PFSK-1 (cell line): ENCODE measurements around the gene CMTM2.

ENCODE experiments used
- FOXP2 ChIP-seq: optimal IDR thresholded peaks from 2 replicates; pipeline ENCODE3; 2011; ENCODE audit warnings: borderline replicate concordance, control low read depth, inconsistent platforms; ENCODE audit not compliant: insufficient read depth; ENCODE audit errors: extremely low read length, extremely low read depth
- POLR2AphosphoS5 ChIP-seq: IDR thresholded peaks from 2 replicates; pipeline ENCODE4 v1.6.1; 2012; ENCODE audit warnings: low read depth, mild to moderate bottlenecking, control low read depth, low read length, moderate library complexity
- REST ChIP-seq, 2 experiments: IDR thresholded peaks; 2 replicates each; pipeline versions ENCODE4 v1.6.1 to v1.8.0; 2011 to 2012; ENCODE audit warnings: low read depth in 2 of 2, low read length in 2 of 2, control low read depth in 1 of 2, inconsistent platforms in 1 of 2, mild to moderate bottlenecking in 1 of 2, moderate library complexity in 1 of 2; ENCODE audit not compliant: insufficient read depth in 1 of 2
- SIN3A ChIP-seq: IDR thresholded peaks from 2 replicates; pipeline ENCODE4 v1.6.1; 2012; ENCODE audit warnings: mild to moderate bottlenecking, low read length, moderate library complexity, borderline replicate concordance; ENCODE audit not compliant: insufficient read depth
- TAF1 ChIP-seq: IDR thresholded peaks from 2 replicates; pipeline ENCODE4 v1.6.1; 2012; ENCODE audit warnings: low read length, control low read depth, borderline replicate concordance; ENCODE audit not compliant: insufficient read depth

The CMTM2 gene

GRCh38 chr16:66543541-66543940, 35.7 kb upstream of the CMTM2 start:
- no peak for TF ChIP-seq FOXP2
- TF ChIP-seq REST (IDR thresholded peaks at IDR 0.05; ENCODE audit: insufficient read depth in 1 of 2, low read depth in 2 of 2, low read length in 2 of 2): no peak
- no peak for TF ChIP-seq SIN3A
- TF ChIP-seq POLR2AphosphoS5: no peak
- no peak for TF ChIP-seq TAF1

- TF ChIP-seq POLR2AphosphoS5 (no peak), FOXP2 (no peak), SIN3A (no peak), TAF1 (no peak), REST (IDR thresholded peaks at IDR 0.05; ENCODE audit: insufficient read depth in 1 of 2, low read depth in 2 of 2, low read length in 2 of 2) (no peak)
These were observed 35.1 kb upstream of the CMTM2 start for GRCh38 chr16:66544016-66544757.

- no peak for TF ChIP-seq TAF1
- no peak for TF ChIP-seq FOXP2
- TF ChIP-seq POLR2AphosphoS5: no peak
- TF ChIP-seq REST (IDR thresholded peaks at IDR 0.05; ENCODE audit: insufficient read depth in 1 of 2, low read depth in 2 of 2, low read length in 2 of 2): no peak
- no peak for TF ChIP-seq SIN3A
These were observed 31.9 kb upstream of the CMTM2 start for GRCh38 chr16:66547101-66547989.

GRCh38 chr16:66548068-66548467, 31.2 kb upstream of the CMTM2 start:
- no peak for TF ChIP-seq POLR2AphosphoS5
- TF ChIP-seq SIN3A: no peak

GRCh38 chr16:66548868-66549267, 30.4 kb upstream of the CMTM2 start:
- TF ChIP-seq SIN3A (no peak), POLR2AphosphoS5 (no peak), REST (IDR thresholded peaks at IDR 0.05; ENCODE audit: insufficient read depth in 1 of 2, low read depth in 2 of 2, low read length in 2 of 2) (no peak), FOXP2 (no peak), TAF1 (no peak)
